ENCODE measurements around the gene IP6K1.

The IP6K1 gene

GRCh38 chr3:49722896-49723295 is 63.4 kb downstream of the IP6K1 start:
- no peak for DNase-seq

GRCh38 chr3:49721896-49722781 is 64.2 kb downstream of the IP6K1 start:
- no peak for DNase-seq

GRCh38 chr3:49721596-49721895 is 64.8 kb downstream of the IP6K1 start:
- no peak for DNase-seq

- DNase-seq = no peak
Observed at GRCh38 chr3:49720855-49721595, 65.3 kb downstream of the IP6K1 start.

- peak; percentile 92 for DNase-seq
Observed at GRCh38 chr3:49719214-49719884, 67.0 kb downstream of the IP6K1 start, which contains the start of gene AMIGO3. Gene AMIGO3 (minus strand): TSS chr3:49719684. CDS start chr3:49719465, 219 bp downstream.

GRCh38 chr3:49718858-49719213 is 67.5 kb downstream of the IP6K1 start:
- no peak for DNase-seq

GRCh38 chr3:49717959-49718857 is 68.1 kb downstream of the IP6K1 start:
- DNase-seq = no peak

- no peak for DNase-seq
Observed at GRCh38 chr3:49717211-49717958, 69.0 kb downstream of the IP6K1 start.

- no peak for DNase-seq
Observed at GRCh38 chr3:49716691-49717210, 69.6 kb downstream of the IP6K1 start.

GRCh38 chr3:49716169-49716568 is 70.2 kb downstream of the IP6K1 start:
- no peak for DNase-seq

- DNase-seq = no peak
Observed at GRCh38 chr3:49715611-49716121, 70.7 kb downstream of the IP6K1 start.

GRCh38 chr3:49714728-49715550 is 71.4 kb downstream of the IP6K1 start:
- DNase-seq = no peak

- DNase-seq = no peak
Observed at GRCh38 chr3:49713336-49714105, 72.8 kb downstream of the IP6K1 start.

- DNase-seq = no peak
Observed at GRCh38 chr3:49712631-49713317, 73.6 kb downstream of the IP6K1 start.

GRCh38 chr3:49712166-49712565 is 74.2 kb downstream of the IP6K1 start:
- DNase-seq = no peak

GRCh38 chr3:49711489-49711888 is 74.9 kb downstream of the IP6K1 start:
- DNase-seq = no peak

GRCh38 chr3:49709852-49710251 is 76.5 kb downstream of the IP6K1 start:
- DNase-seq = no peak

GRCh38 chr3:49707113-49707480 is 79.2 kb downstream of the IP6K1 start:
- DNase-seq = no peak

GRCh38 chr3:49706456-49707112 is 79.8 kb downstream of the IP6K1 start:
- DNase-seq = no peak
